Prostate gland (tissue), 2 donors: ENCODE results near the gene PABPC1L.

Experiments used
- CTCF ChIP-seq, 4 experiments: fragments of 200-600 bp in 2 of 4; fragments of 450-650 bp in 2 of 4; sonication (generic) in 2 of 4; IDR thresholded peaks; 1 replicate in 3 of 4; 2 replicates in 1 of 4; pipeline ENCODE4 v1.5.1; 2016 to 2019; ENCODE audit warnings: antibody characterized with exemption in 4 of 4, mild to moderate bottlenecking in 2 of 4, moderate library complexity in 2 of 4
- POLR2A ChIP-seq: fragments of 450-650 bp; IDR thresholded peaks from one replicate; pipeline ENCODE4 v1.6.1; 2016; ENCODE audit warnings: antibody characterized with exemption, mild to moderate bottlenecking

GRCh38 chr20:44897133-44897532 lies 12.7 kb upstream of the PABPC1L start:
- TF ChIP-seq CTCF (IDR thresholded peaks at IDR 0.05): no peak
- TF ChIP-seq POLR2A: no peak
